GM18870 (cell line): Measurements from ENCODE around the gene CDC42.
A peak's percentile ranks its signal among the peaks of the same experiment; 100 is the strongest.
"Not testable (repeated sequence)": the region's sequence is repeated elsewhere in the genome, so short reads cannot be mapped to it uniquely, and the experiment has no call there.

Source experiments
- ATAC-seq: cut with Tn5 transposase; IDR thresholded peaks from one replicate; pipeline ENCODE4 v1.9.1; 2021; ENCODE audit warnings: moderate library complexity; ENCODE audit not compliant: unreplicated experiment

Gene CDC42

DNA sequence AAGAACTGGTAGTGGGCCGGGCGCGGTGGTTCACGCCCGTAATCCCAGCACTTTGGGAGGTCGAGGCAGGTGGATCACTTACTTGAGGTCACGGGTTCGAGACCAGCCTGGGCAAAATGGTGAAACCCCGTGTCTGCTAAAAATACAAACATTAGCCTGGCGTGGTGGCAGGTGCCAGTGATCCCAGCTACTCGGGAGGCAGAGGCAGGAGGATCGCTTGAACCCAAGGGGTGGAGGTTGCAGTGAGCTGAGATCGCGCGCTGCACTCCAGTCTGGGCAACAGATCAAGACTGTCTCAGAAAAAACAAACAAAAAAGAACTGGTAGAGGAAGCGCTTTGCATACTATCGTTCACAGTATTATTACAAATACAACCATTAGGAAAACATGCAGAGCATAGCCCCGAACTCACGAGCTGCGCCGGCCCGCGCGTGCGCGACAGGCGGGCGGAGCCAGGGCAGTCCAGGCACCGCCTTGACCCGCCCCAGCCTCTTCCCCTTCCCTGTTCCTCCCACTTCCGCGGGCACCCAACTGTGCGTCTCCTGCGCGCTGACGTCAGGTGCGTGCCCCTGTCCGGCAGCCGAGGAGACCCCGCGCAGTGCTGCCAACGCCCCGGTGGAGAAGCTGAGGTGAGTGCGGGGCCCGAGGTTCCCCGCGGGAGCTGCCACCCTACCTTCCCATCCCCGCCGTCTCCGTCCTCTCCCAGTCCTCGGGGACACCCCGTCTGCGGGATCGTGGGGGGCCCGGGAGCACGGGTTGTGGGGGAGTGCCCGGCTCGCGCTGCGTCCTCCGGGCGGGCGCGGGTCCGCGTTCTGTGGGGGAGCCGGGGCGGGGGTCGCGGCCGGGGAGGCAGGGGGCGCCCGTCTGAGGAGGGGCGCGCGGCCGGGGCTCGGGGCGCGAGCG is at the start of gene CDC42:
TSS of gene CDC42 (plus strand) at position 595 of the 902 bp plus-strand sequence. CDS start 25,770 bp downstream, outside the sequence.
- peak; percentile 47 for ATAC-seq

DNA sequence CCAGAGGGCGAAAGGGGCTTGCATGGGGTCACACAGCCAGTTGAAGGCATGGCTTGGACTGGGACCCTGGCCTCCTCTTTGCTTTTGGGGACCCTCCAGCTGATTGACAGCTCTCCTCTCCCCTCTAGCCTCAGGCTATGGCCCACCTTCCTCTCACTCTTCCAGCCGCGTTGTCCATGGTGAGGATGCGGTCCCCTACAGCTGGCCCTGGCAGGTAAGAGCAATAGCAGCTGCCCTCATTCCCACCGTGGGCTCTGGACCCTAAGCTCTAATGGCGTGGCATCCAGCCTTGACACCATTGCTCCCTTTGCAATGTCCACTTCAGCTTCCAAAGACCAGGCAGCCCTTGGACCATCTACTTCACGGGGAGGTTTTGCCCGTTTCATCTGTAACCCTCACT is 49.6 kb upstream of the CDC42 start:
- not testable (repeated sequence) for ATAC-seq

DNA sequence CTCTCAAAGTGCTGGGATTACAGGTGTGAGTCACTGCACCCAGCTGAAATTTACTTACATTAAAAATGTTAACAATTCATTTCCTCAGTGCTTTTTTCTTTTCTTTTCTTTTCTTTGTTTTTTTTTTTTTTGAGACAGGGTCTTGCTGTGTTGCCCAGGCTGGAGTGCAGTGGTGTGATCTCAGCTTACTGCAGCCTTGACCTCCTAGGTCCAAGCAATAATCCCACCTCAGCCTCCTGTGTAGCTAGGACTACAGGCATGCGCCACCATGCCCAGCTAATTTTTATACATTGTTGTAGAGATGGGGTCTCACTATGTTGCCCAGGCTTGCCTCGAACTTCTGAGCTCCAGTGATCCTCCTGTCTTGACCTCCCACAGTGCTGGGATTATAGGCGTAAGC is 48.5 kb upstream of the CDC42 start:
- ATAC-seq = not testable (repeated sequence)

DNA sequence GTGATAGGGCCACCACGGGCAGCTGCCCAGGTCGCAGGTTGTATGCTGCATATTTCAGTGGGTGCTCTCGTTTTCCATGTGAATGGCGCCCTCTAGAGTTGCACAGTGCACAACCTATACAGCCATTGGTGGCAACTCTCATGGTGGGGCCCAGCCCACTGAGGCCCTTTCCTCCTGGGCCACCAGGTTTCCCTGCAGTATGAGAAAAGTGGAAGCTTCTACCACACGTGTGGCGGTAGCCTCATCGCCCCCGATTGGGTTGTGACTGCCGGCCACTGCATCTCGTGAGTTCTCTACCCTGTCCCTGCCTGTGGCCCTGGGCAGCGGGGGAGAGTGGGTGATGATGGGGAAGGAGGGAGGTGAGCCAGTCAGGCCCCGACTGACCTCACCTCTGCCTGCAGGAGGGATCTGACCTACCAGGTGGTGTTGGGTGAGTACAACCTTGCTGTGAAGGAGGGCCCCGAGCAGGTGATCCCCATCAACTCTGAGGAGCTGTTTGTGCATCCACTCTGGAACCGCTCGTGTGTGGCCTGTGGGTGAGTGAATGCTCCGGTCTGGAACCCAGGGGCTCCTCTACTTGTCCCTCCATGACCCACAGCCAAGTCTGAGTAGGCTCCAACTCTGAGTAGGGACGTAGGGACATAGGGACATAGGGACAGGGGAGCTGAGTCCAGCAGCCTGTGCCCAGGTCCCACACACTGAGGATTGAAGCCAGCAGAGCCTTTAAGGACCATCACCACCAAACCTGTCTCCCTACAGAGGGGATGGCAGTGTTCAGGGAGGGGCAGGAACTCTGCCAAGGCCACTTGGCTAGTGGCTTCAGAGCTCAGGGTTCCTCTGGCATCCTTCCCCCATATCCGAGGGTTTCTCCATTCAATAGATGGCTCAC is 47.0 kb upstream of the CDC42 start:
- not testable (repeated sequence) for ATAC-seq

DNA sequence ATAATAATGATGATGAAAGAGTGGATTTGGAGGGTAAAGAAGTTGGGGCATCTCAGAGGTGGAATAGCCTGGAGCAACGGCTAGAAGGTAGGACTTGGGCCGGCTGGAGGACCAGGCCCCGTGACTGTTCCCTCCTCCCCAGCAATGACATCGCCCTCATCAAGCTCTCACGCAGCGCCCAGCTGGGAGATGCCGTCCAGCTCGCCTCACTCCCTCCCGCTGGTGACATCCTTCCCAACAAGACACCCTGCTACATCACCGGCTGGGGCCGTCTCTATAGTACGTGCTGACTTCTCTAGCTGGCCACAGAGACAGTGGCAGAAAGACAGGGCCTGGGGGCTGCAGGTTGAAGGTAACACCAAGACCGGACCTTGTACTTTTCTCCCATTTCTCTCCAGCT is 45.8 kb upstream of the CDC42 start:
- ATAC-seq = not testable (repeated sequence)

DNA sequence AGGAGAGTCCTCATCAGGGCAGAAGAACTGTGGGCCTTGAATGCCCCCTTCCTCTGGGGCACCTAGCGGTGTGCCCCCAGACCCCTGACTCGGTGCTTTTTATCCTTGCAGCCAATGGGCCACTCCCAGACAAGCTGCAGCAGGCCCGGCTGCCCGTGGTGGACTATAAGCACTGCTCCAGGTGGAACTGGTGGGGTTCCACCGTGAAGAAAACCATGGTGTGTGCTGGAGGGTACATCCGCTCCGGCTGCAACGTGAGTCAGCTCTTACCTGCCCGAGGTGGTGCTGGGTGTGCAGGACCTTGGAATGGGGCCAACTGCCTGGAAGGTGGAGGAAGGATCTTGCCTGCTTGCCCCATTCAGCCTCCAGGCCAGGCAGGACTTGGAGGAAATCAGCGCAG is 45.2 kb upstream of the CDC42 start:
- not testable (repeated sequence) for ATAC-seq

DNA sequence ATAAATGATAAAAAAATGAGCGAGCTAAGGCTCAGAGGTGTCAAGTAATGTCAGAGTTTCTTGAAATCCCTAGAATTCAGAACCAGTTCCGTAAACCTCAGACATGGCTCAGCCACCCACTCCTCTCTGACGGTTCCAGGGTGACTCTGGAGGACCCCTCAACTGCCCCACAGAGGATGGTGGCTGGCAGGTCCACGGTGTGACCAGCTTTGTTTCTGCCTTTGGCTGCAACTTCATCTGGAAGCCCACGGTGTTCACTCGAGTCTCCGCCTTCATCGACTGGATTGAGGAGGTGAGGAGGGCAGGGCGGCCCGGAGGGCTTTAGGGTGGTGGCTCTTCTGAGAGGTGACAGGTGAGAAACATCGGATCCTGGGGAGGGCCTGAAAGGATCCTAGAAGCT is 42.9 kb upstream of the CDC42 start:
- not testable (repeated sequence) for ATAC-seq

DNA sequence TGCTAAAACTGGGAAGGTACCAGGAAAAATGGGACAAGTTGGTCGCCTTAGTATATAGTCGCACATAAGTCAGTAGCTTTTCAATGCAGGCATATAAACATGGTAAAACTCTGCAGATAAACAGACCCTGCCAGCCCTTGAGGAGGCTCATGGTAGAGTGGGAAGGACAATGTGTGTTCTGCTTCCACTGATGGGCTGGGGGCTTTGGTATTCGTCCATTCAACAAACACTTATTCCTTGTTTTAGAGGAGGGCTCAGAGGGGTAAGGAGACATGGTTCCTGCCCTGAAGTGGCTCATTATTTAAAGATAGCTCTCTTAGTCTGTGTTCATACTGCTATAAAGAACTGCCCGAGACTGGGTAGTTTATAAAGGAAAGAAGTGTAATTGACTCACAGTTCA is 39.8 kb upstream of the CDC42 start:
- ATAC-seq = not testable (repeated sequence)

DNA sequence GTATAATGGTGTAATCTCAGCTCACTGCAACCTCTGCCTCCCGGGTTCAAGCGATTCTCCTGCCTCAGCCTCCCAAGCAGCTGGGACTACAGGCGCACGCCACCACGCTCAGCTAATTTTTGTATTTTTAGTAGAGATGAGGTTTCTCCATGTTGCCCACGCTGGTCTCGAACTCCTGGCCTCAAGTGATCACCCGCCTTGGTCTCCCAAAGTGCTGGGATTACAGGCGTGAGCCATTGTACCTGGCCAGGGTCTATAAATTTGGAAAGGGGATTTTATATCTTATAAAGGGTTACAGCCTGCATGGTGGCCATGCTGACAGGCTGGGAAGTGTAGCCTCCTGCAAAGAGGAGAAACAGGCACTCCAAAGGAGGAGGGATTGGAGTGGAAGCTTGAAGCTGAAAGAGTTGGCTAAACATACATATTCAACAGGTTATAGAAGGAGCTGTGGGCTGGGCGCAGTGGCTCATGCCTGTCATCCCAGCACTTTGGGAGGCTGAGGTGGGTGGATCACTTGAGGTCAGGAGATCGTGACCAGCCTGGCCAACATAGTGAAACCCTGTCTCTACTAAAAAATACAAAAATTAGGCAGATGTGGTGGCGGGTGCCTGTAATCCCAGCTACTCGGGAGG is 37.8 kb upstream of the CDC42 start:
- not testable (repeated sequence) for ATAC-seq

DNA sequence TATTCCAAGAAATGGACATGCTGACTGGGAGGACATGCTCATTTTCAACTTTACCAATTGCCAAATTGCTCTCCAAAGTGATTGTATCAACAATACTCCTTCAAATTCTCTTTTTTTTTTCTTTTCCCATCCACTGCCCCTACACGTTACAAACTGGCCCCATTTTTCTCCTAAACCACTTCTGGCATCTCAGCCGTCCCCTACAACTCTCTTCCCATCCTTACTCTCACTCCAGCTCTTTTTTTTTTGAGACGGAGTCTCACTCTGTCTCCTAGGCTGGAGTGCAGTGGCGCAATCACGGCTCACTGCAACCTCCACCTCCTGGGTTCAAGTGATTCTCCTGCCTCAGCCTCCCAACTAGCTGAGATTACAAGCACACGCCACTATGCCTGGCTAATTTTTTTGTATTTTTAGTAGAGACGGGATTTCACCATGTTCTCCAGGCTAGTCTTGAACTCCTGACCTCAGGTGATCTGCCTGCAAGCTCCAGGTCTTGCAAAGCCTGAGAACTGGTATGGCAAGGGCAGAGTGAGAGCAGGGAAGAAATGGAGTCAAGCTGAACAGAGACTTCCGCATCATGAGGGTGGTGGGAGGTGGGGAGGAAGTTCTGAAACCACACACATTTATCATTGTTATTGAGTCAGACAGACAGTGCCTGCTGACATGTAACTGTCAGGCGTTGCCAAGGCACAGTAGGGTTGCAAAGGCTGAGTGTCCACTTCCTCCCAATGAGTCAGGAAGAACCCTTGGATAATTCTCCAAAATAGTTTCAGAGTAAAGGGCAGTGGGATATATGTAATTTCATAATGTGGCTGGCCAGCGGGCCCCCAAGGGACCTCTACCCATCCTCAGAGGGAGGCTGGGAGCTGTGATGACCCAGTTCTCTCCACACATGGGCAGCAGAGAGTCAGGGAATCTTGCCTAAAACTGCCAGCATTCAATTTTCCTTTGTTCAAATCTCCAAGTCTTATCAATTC is 33.6 kb upstream of the CDC42 start:
- peak; percentile 45 for ATAC-seq

DNA sequence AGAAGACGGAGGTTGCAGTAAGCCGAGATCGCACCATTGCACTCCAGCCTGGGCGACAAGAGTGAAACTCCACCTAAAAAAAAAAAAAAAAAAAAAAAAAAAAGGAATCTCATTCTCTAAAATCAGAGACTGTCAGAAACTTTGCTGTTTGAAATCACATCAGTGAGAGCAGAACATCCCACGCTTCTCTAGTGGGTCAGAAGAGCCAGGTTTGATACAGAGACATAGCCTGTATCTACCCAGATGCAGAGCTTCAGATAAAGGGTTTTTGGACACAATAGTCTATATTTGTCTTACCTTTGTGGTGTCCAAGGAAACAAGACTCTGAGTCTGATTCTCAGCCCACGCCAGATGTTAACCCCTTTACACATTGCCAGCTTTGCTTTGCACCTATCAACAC is 31.4 kb upstream of the CDC42 start:
- ATAC-seq = no peak

DNA sequence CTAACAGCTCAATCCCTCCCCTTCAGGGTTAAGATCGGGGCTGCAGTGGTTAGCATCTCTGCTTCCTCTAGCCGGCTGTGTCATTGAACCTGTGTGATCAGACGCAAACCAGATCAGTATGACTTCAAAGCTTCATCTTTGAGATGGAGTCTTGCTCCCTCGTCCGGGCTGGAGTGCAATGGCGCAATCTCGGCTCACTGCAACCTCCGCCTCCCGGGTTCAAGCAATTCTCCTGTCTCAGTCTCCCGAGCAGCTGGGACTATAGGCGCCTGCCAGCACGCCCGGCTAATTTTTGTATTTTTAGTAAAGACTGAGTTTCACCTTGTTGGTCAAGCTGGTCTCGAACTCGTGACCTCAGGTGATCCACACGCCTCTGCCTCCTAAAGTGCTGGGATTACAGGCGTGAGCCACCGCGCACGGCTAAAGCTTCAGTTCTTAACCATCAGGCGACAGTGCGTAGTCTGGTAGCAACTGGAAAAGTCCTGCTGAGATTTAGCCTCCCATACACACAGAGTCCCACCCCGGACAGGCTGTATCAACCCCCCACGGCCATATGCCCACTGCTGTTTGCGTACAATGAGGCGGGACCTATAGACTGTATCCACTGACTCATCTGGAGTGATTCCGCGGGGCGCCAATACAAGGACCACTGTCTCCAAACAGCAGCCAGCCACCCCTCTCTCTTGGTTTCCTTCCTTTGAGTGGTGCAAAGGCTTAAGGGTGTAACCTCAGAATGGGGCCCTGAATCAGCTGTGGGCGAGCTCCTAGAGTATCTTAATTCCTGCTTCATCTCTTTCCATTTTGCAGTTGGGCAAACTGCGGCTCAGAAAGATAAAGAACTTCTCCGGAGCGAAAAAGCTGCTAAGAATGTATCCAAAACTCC is 27.8 kb upstream of the CDC42 start:
- peak; percentile 30 for ATAC-seq

DNA sequence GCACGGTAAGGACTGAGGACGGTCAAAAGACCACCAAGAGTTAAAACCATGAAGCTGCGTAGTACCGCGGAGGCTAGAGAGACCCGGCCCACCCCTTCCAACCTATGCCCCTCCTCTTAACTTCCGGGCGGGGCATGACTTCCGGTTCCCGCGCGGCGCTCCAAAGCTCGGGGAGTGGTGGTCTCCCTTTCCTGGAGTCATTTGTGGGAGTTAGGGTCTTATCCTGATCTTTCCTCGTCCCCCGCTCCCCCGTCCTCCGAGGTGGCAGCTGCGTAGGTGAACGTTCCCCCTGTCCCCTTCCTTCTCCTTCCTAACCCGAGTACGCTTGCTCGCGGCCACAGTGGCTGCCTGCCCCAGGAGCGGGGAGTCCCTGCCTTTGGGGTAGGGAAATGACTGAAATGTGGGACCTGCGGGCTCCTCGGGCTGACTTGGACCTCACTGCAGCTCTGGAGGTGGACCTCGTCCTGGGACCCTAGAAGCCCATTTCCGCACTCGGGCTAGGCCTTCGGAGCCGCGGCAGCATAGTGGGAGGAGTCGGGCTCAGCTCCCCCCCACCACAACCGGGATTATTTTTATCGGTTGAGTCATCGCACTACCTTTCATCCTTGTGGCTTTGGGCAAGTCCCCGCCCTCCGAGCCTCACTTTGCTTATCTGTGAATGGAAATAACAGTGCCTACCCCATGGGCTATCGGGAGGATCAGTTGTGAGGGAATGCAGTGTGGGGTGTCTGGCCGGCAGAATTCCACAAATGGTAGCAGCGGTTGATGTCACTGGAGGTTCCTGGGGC is 26.9 kb upstream of the CDC42 start:
- peak; percentile 57 for ATAC-seq

DNA sequence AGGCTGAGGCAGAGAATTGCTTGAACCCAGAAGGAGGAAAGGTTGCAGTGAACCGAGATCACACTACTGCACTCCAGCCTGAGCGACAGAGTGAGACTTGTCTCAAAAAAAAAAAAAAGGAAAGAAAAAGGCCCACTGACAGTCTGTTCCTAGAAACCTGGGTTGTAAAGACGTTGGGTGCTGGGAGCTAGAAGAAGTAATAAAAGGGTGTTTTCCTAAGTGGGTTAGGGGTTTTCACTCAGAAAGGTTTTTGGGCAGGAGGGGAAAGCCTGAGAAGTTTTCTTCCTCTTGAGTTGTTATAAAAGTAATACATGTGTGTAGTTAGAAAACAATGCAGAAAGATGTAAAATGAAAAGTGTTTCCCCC is 25.6 kb upstream of the CDC42 start:
- ATAC-seq = no peak

DNA sequence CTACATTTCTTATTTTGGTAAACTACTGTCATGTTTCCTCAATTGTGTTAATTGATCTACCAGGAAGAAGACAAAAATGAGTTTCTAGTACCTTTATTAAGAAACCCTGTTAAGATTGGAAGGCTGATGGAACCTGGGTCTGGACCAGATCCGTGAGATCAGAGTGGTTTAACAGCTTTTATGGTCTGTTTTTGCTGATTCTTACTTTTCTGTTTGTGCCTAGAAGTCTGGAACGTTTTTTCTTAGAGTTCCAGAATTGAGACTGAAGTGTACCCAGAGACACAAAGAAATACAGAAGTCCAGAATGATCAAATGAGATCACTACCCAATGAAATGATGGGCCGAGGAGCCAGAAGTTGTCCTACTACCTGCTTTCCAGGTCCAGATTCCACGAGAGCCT is 22.5 kb upstream of the CDC42 start:
- no peak for ATAC-seq

DNA sequence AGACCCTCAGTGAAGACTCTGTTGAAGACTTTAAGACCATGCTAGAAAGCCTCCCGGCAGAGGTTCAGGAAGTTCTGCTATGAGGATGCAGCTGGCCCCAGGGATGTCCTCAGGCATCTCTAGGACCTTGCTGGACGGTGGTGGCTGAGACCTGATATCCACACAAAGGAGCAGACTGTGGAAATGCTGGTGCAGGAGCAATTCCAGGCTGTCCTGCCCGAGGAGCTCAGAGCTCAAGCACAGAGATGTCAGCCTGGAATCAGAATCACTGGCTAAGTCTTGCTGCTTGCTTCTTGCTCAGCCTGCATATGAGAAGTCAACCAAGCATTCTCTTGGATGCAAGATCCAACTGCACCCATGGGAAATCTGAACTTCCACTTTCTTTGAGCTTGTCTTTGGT is 22.0 kb upstream of the CDC42 start:
- ATAC-seq = no peak

DNA sequence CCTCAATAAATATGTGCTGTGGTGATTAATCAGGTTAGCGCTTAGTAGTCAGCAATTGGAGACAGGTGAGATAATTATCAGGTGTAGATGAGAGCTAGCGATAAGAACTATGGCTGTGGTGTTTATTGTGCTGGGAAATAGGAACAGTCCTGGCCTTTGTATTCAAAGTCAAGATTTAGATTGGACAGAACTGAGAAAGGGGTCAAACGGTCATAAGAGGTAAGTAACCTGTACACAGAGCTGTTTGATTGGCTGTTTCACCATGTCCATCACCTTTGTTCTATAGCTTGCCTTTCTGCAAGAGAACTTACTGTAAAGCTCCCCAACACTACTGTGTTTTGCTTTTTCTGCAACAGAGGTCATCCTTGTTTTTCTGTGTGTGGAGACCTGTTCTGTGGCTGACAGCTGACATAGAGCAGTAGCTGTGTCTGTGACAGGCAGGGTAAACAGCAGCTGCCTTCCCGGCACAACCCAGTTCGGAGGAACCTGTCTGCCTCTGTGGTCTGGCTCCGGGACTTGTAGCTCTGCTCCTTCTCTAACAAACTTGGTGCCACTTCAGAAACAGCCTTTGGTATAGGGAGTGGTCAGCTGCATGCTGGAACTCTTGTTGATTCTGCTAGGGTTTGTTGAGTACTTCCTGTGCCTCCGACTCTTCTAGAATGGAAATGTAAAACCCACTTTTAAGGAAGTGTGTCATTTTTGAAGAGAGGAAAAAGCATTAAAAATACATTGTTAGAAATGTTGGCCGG is 21.1 kb upstream of the CDC42 start:
- ATAC-seq = no peak

DNA sequence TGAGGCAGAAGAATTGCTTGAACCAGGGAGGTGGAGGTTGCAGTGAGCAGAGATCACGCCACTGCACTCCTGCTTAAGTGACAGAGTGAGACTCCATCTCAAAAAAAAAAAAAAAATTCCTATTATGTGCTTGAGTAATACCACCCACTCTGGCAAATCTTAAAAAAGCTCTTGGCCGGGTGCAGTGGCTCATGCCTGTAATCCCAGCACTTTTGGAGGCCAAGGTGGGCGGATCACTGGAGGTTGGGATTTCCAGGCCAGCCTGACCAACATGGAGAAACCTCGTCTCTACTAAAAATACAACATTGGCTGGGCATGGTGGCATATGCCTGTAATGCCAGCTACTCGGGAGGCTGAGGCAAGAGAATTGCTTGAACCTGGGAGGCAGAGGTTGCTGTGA is 17.7 kb upstream of the CDC42 start:
- ATAC-seq = not testable (repeated sequence)
